Endothelial cell of umbilical vein (primary cell): ENCODE data around the gene NEK6. TPM values are rescaled to one million over a fixed set of nuclear protein-coding genes. Genes with fewer than 3 reads are reported as not detected.

Experiments
- BruUV-seq: library from RNA; stranded (reverse); fragments of 400-500 nt; replicated peaks from 2 replicates; lab custom pipeline; 2021; lab: Mats Ljungman, UMichigan
- CTCF ChIA-PET: fragments of 300-600, 350-600 bp; sonication (Branson Sonifier 250); formaldehyde crosslinking; loops from one replicate; lab custom pipeline; 2021; ENCODE audit warnings: antibody characterized with exemption, inconsistent platforms; lab: Charles Lee
- POLR2A ChIA-PET: fragments of 300-600, 350-600 bp; sonication (Branson Sonifier 250); formaldehyde crosslinking; loops from one replicate; lab custom pipeline; 2021; ENCODE audit warnings: antibody characterized with exemption, inconsistent platforms; lab: Charles Lee
- DNase-seq: peaks from one replicate; pipeline ENCODE4 v3.0.0-alpha.2; 2011; ENCODE audit warnings: low read depth, low spot score
- FAIRE-seq: peaks from 2 replicates; lab custom pipeline; 2011; peaks lifted over from hg19 to GRCh38; lab: Jason Lieb, UNC
- H2AFZ ChIP-seq: 2 replicates; pipeline ENCODE4 v1.6.0; 2012; ENCODE audit warnings: low read depth, low read length, control low read depth, inconsistent platforms
- H3K27ac ChIP-seq: 2 replicates; pipeline ENCODE4 v1.5.1; 2011; ENCODE audit warnings: low read depth, mild to moderate bottlenecking, control low read depth, low read length, moderate library complexity; ENCODE audit not compliant: insufficient read depth
- H3K27me3 ChIP-seq, 2 experiments: 2 replicates each; pipeline versions ENCODE4 v1.6.0 to v1.6.1; 2011; ENCODE audit warnings: low read length in 2 of 2, mixed read lengths in 1 of 2; ENCODE audit not compliant: control insufficient read depth in 2 of 2, insufficient read depth in 2 of 2
- H3K36me3 ChIP-seq, 2 experiments: 2 replicates in 1 of 2; 3 replicates in 1 of 2; pipeline ENCODE4 v1.5.1; 2011; ENCODE audit warnings: low read length in 2 of 2, mild to moderate bottlenecking in 1 of 2, moderate library complexity in 1 of 2; ENCODE audit not compliant: control insufficient read depth in 2 of 2, insufficient read depth in 2 of 2; ENCODE audit errors: extremely low read depth in 1 of 2
- H3K4me1 ChIP-seq: 3 replicates; pipeline ENCODE4 v1.5.1; 2011; ENCODE audit warnings: mild to moderate bottlenecking, low read length; ENCODE audit not compliant: control insufficient read depth, insufficient read depth; ENCODE audit errors: extremely low read depth
- H3K4me2 ChIP-seq: 2 replicates; pipeline ENCODE4 v1.6.1; 2011; ENCODE audit warnings: low read length, control low read depth, mixed read lengths; ENCODE audit not compliant: insufficient read depth
- H3K4me3 ChIP-seq, 3 experiments: fragments of 200-600 bp in 1 of 3; sonication (generic), shearing (Covaris generic) in 1 of 3; replicated peaks in 1 of 3; 2 replicates each; pipeline ENCODE4 v1.5.1; 2011 to 2016; ENCODE audit warnings: control low read depth in 3 of 3, low read length in 3 of 3, mild to moderate bottlenecking in 2 of 3, inconsistent platforms in 1 of 3, low read depth in 1 of 3, moderate library complexity in 1 of 3; ENCODE audit not compliant: insufficient read depth in 1 of 3
- H3K79me2 ChIP-seq: 2 replicates; pipeline ENCODE4 v1.6.0; 2012; ENCODE audit warnings: low read length, inconsistent platforms; ENCODE audit not compliant: control insufficient read depth, insufficient read depth
- H3K9ac ChIP-seq: replicated peaks from 2 replicates; pipeline ENCODE3; 2011; ENCODE audit warnings: low read length, control low read depth; ENCODE audit not compliant: insufficient read depth; ENCODE audit errors: extremely low read depth
- H3K9me1 ChIP-seq: replicated peaks from 3 replicates; pipeline ENCODE4 v1.6.0; 2011; ENCODE audit warnings: mild to moderate bottlenecking, low read length; ENCODE audit not compliant: control insufficient read depth, insufficient read depth; ENCODE audit errors: extremely low read depth
- H3K9me3 ChIP-seq: replicated peaks from 2 replicates; pipeline ENCODE4 v1.5.1; 2012; ENCODE audit warnings: low read length, inconsistent platforms; ENCODE audit not compliant: control insufficient read depth, insufficient read depth
- H4K20me1 ChIP-seq: replicated peaks from 2 replicates; pipeline ENCODE3; 2011; ENCODE audit warnings: mild to moderate bottlenecking, low read length; ENCODE audit not compliant: control insufficient read depth, insufficient read depth; ENCODE audit errors: extremely low read depth
- EZH2 ChIP-seq: IDR thresholded peaks from 2 replicates; pipeline ENCODE4 v1.6.1; 2012; ENCODE audit warnings: borderline replicate concordance, low read depth, mild to moderate bottlenecking, moderate library complexity, low read length, inconsistent platforms; ENCODE audit not compliant: severe bottlenecking
- FOS ChIP-seq: IDR thresholded peaks from 2 replicates; pipeline ENCODE4 v1.6.1; 2011; ENCODE audit warnings: mild to moderate bottlenecking, low read length, moderate library complexity, borderline replicate concordance; ENCODE audit not compliant: insufficient read depth
- GATA2 ChIP-seq: IDR thresholded peaks from 2 replicates; pipeline ENCODE4 v1.7.0; 2011; ENCODE audit warnings: low read depth, mild to moderate bottlenecking, moderate library complexity, mixed read lengths, low read length; ENCODE audit not compliant: insufficient read length, insufficient read depth
- JUN ChIP-seq: IDR thresholded peaks from 2 replicates; pipeline ENCODE4 v1.6.1; 2011; ENCODE audit warnings: borderline replicate concordance, low read depth; ENCODE audit not compliant: insufficient read length, insufficient read depth
- MYC ChIP-seq: IDR thresholded peaks from one replicate; pipeline ENCODE4 v1.6.1; 2011; ENCODE audit warnings: mild to moderate bottlenecking, low read depth, low read length
- POLR2A ChIP-seq: IDR thresholded peaks from 2 replicates; pipeline ENCODE4 v1.6.1; 2012; ENCODE audit warnings: low read depth, mild to moderate bottlenecking, control low read depth, low read length
- POLR2AphosphoS5 ChIP-seq: IDR thresholded peaks from 2 replicates; pipeline ENCODE4 v1.6.1; 2012; ENCODE audit warnings: low read depth, mild to moderate bottlenecking, control low read depth, low read length, moderate library complexity; ENCODE audit not compliant: insufficient read depth
- dilution Hi-C: fragments of 300-500 bp; cut with MboI; formaldehyde crosslinking; loops from one replicate; pipeline ENCODE4 v1.15.0; 2019; ENCODE audit warnings: low sequenced_read_pairs; ENCODE audit not compliant: extremely low pct_ligation_motif_present
- intact Hi-C: fragments of 100-400 bp; cut with micrococcal nuclease; formaldehyde crosslinking; loops from one replicate; pipeline ENCODE4 v1.10.0; 2022
- polyA plus RNA-seq, 4 experiments: library from polyadenylated mRNA; depleted of rRNA in 3 of 4; stranded (reverse) in 3 of 4; unstranded in 1 of 4; fragments of >200 nt; gene quantifications; 2 replicates each; pipeline versions ENCODE4 v1.2.1 to v1.2.3, GENCODE V29; 2011 to 2012; ENCODE audit warnings: missing spikeins in 1 of 4
- total RNA-seq: library from RNA; stranded (reverse); gene quantifications from 2 replicates; pipeline ENCODE4 v1.2.3, GENCODE V29; 2021
- TF ChIP-seq, protein P1 (sequence below): IDR thresholded peaks from 2 replicates; pipeline ENCODE4 v1.6.1; 2011; ENCODE audit not compliant: insufficient read depth, insufficient read length
- TF ChIP-seq, protein P2 (sequence below), 2 donors: IDR thresholded peaks; 1 replicate in 1 of 2; 2 replicates in 1 of 2; pipeline ENCODE4 v1.5.1; 2011; ENCODE audit warnings: low read length in 2 of 2, mild to moderate bottlenecking in 2 of 2, moderate library complexity in 2 of 2, control low read depth in 1 of 2, inconsistent platforms in 1 of 2, low read depth in 1 of 2; ENCODE audit not compliant: insufficient read depth in 1 of 2; ENCODE audit errors: extremely low read depth in 1 of 2

Gene NEK6
- total and polyA plus RNA-seq, 2 donors (not counting 3 experiments of a cell fraction or from before 2014, with no cell fraction given): 64.3 to 67.1 TPM

DNA sequence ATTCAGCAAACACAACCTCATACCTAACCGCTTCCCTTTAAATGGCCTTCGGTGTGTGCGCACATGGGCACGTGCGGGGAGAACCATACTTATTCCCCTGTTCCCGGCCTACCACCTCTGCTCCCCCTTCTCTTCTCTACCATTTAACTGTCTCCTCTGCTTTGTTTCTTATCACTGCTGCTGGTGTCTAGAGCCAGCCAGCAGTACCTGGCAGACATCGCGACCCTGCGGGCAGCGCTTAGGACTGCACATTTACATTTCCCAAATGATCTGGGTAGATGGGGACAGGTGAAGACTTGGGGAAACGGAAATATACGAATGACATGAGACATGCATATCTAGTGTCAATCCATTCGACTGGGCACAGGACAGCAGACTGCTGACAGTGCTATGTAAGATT is 100.9 kb downstream of the NEK6 start:
- no peak overlapping the region for H3K9ac ChIP-seq
- intact Hi-C loops: loop anchor here (1.0 kb wide), 1 partner anchor 232 kb away; no protein-coding TSS in a partner anchor
- FAIRE-seq: no peak

DNA sequence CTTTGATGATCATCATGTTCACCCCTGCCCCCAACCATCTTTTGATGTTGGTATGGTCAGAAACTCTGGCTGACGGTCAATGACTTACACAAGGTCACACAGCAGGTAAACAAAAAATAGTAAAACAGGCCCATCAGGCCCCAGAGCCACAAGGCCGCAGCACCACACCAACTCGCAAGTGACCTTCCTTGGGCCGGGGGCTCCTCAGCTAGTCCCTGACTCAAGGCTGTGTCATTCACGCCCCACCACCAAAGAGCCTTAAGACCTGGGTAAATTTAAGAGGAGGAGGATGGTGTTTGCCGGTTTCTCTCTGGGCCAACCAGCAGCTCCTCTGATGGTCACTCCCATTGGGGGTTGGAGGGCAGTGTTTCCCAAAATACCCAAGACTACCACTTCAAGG is 101.7 kb downstream of the NEK6 start:
- no peaks in the 10 kb centered on the region for H3K9me1 ChIP-seq
- no peak for DNase-seq
- CTCF ChIA-PET: no interaction called here
- H3K79me2 ChIP-seq: peaks cover 92% of the 10 kb centered on the region
- H3K4me1 ChIP-seq: no peaks in the 10 kb centered on the region
- H3K4me2 ChIP-seq: no peak overlapping the region
- intact Hi-C loops (no loop called here), dilution Hi-C loops (no loop called here)
- no peak overlapping the region for H3K9ac ChIP-seq
- no peak overlapping the region for H3K27ac ChIP-seq
- H4K20me1 ChIP-seq: peaks cover 2% of the 10 kb centered on the region
- no peaks in the 10 kb centered on the region for H3K9me3 ChIP-seq
- H3K27me3 ChIP-seq: no peaks in the 10 kb centered on the region
- no peak overlapping the region for H3K4me3 ChIP-seq
- H2AFZ ChIP-seq: no peak overlapping the region
- POLR2A ChIA-PET: no interaction called here
- FAIRE-seq: no peak
- TF ChIP-seq MYC (no peak), POLR2AphosphoS5 (no peak), JUN (no peak), POLR2A (no peak), GATA2 (no peak), FOS (no peak), EZH2 (no peak)
- TF ChIP-seq, protein P1, sequence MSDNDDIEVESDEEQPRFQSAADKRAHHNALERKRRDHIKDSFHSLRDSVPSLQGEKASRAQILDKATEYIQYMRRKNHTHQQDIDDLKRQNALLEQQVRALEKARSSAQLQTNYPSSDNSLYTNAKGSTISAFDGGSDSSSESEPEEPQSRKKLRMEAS: no peak
- TF ChIP-seq, protein P2, sequence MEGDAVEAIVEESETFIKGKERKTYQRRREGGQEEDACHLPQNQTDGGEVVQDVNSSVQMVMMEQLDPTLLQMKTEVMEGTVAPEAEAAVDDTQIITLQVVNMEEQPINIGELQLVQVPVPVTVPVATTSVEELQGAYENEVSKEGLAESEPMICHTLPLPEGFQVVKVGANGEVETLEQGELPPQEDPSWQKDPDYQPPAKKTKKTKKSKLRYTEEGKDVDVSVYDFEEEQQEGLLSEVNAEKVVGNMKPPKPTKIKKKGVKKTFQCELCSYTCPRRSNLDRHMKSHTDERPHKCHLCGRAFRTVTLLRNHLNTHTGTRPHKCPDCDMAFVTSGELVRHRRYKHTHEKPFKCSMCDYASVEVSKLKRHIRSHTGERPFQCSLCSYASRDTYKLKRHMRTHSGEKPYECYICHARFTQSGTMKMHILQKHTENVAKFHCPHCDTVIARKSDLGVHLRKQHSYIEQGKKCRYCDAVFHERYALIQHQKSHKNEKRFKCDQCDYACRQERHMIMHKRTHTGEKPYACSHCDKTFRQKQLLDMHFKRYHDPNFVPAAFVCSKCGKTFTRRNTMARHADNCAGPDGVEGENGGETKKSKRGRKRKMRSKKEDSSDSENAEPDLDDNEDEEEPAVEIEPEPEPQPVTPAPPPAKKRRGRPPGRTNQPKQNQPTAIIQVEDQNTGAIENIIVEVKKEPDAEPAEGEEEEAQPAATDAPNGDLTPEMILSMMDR (IDR thresholded peaks at IDR 0.05; ENCODE audit: extremely low read depth in 1 of 2, insufficient read depth in 1 of 2, low read depth in 1 of 2, low read length in 2 of 2): no peak
- no TSS peak for BruUV-seq
- H3K36me3 ChIP-seq: peaks cover 0 to 7% of the 10 kb centered on the region in 2 experiments

More for the DNA sequence above, 100.9 kb downstream of the NEK6 start:
- POLR2A ChIA-PET: no interaction called here
- peaks cover 2% of the 10 kb centered on the region for H4K20me1 ChIP-seq
- peaks cover 89% of the 10 kb centered on the region for H3K79me2 ChIP-seq
- H3K4me2 ChIP-seq: no peak overlapping the region
- H2AFZ ChIP-seq: no peak overlapping the region
- no peak overlapping the region for H3K27ac ChIP-seq
- no peak overlapping the region for H3K4me3 ChIP-seq
- dilution Hi-C loops: no loop called here
- no peaks in the 10 kb centered on the region for H3K27me3 ChIP-seq
- H3K36me3 ChIP-seq: peaks cover 0 to 11% of the 10 kb centered on the region in 2 experiments
- H3K9me3 ChIP-seq: no peaks in the 10 kb centered on the region
- no TSS peak for BruUV-seq
- H3K4me1 ChIP-seq: no peaks in the 10 kb centered on the region
- no peaks in the 10 kb centered on the region for H3K9me1 ChIP-seq
- DNase-seq: no peak
- CTCF ChIA-PET: no interaction called here
- TF ChIP-seq GATA2 (no peak), POLR2A (no peak), FOS (no peak)
- TF ChIP-seq, protein P2 (IDR thresholded peaks at IDR 0.05; ENCODE audit: extremely low read depth in 1 of 2, insufficient read depth in 1 of 2, low read depth in 1 of 2, low read length in 2 of 2): no peak
